ENCODE results near the gene TLE3. TPM values are rescaled to one million over a fixed set of nuclear protein-coding genes. Genes with fewer than 3 reads are reported as not detected.

TLE3 gene
- polyA plus RNA-seq, 1 donor (not counting 4 experiments of a cell fraction or from before 2014, with no cell fraction given) = 8.3 TPM

- Histone ChIP-seq H2AFZ (ENCODE audit: control insufficient read depth, low read length) (no peak overlapping the region), H3K9ac (ENCODE audit: control insufficient read depth, extremely low read depth, insufficient read depth, low read length) (no peak overlapping the region), H3K27me3 (ENCODE audit: control insufficient read depth, extremely low read depth, insufficient read depth, low read length) (no peaks in the 10 kb centered on the region), H3K9me1 (ENCODE audit: control insufficient read depth, extremely low read depth, insufficient read depth, low read length) (no peaks in the 10 kb centered on the region), H3K79me2 (ENCODE audit: control insufficient read depth, insufficient read depth, low read length) (no peaks in the 10 kb centered on the region), H3K4me2 (ENCODE audit: control insufficient read depth, extremely low read depth, insufficient read depth, low read depth, low read length) (no peak overlapping the region), H3K27ac (ENCODE audit: control insufficient read depth, insufficient read depth, low read length) (no peak overlapping the region), H4K20me1 (ENCODE audit: control insufficient read depth, extremely low read depth, insufficient read depth, low read length) (no peaks in the 10 kb centered on the region), H3K4me1 (ENCODE audit: control insufficient read depth, extremely low read depth, insufficient read depth, low read length) (no peaks in the 10 kb centered on the region), H3K4me3 (ENCODE audit: control insufficient read depth in 2 of 3, extremely low read depth in 1 of 3, insufficient read depth in 2 of 3, low read depth in 1 of 3, low read length in 3 of 3) (no peak overlapping the region), H3K9me3 (ENCODE audit: control insufficient read depth, low read depth, low read length) (no peaks in the 10 kb centered on the region), H3K36me3 (ENCODE audit: control insufficient read depth in 2 of 2, extremely low read depth in 1 of 2, insufficient read depth in 2 of 2, low read length in 2 of 2) (peaks cover 39 to 43% of the 10 kb centered on the region in 2 experiments)
- dilution Hi-C loops (cut with MboI; ENCODE audit: extremely low pct_ligation_motif_present, low sequenced_read_pairs) = no loop called here
- no peak for DNase-seq (ENCODE audit: low read depth, low spot score)
- no peak for FAIRE-seq
- no peak for TF ChIP-seq CTCF (optimal IDR thresholded peaks at IDR 0.05 in 1 of 3, IDR thresholded peaks at IDR 0.05 in 1 of 3, conservative IDR thresholded peaks at IDR 0.05 in 1 of 3; ENCODE audit: extremely low read depth in 1 of 3, insufficient read depth in 2 of 3, low read length in 3 of 3)
- TF ChIP-seq EZH2 (IDR thresholded peaks at IDR 0.05; ENCODE audit: low read length) = no peak
Measured at GRCh38 chr15:70050441-70050840, 47.3 kb downstream of the TLE3 start.

DNA sequence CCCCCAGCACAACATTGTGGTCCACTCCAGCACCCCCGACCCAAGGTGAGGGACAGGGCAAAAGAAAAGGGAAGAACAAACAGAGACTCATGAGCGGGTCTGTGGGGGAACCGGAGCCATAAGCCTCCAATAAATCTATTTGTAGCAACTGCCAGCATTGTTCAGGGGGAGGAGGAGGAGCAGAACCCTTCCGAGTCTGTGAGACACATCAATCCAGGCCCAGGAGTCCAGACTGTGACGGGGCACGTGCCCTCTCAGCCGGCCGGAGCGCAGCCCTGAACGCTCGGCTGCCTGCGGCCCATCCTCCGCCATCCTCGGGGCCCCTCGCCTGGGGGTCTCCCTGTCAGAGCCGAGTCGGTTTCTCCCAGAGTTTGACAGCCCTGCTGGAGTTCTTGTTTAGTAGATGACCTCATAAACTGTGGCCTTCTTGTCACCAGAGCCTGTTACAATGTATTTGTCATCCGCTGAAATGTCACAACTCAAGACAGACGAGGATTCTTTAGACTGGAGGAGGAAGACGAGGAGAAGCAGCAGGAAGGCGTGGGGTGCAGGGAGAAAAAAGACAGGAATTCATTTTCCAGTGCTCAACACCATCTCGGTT, 47.9 kb downstream of the TLE3 start:
- Histone ChIP-seq H3K79me2 (ENCODE audit: control insufficient read depth, insufficient read depth, low read length) (no peaks in the 10 kb centered on the region), H3K4me2 (ENCODE audit: control insufficient read depth, extremely low read depth, insufficient read depth, low read depth, low read length) (no peak overlapping the region), H2AFZ (ENCODE audit: control insufficient read depth, low read length) (no peak overlapping the region), H3K4me1 (ENCODE audit: control insufficient read depth, extremely low read depth, insufficient read depth, low read length) (no peaks in the 10 kb centered on the region), H3K27ac (ENCODE audit: control insufficient read depth, insufficient read depth, low read length) (no peak overlapping the region), H3K9me1 (ENCODE audit: control insufficient read depth, extremely low read depth, insufficient read depth, low read length) (no peaks in the 10 kb centered on the region), H3K9me3 (ENCODE audit: control insufficient read depth, low read depth, low read length) (no peaks in the 10 kb centered on the region), H3K4me3 (ENCODE audit: control insufficient read depth in 2 of 3, extremely low read depth in 1 of 3, insufficient read depth in 2 of 3, low read depth in 1 of 3, low read length in 3 of 3) (no peak overlapping the region), H4K20me1 (ENCODE audit: control insufficient read depth, extremely low read depth, insufficient read depth, low read length) (no peaks in the 10 kb centered on the region), H3K27me3 (ENCODE audit: control insufficient read depth, extremely low read depth, insufficient read depth, low read length) (no peaks in the 10 kb centered on the region), H3K9ac (ENCODE audit: control insufficient read depth, extremely low read depth, insufficient read depth, low read length) (no peak overlapping the region), H3K36me3 (ENCODE audit: control insufficient read depth in 2 of 2, extremely low read depth in 1 of 2, insufficient read depth in 2 of 2, low read length in 2 of 2) (peaks cover 34 to 38% of the 10 kb centered on the region in 2 experiments)
- FAIRE-seq (no peak), DNase-seq (ENCODE audit: low read depth, low spot score) (no peak)
- no peak for TF ChIP-seq CTCF (optimal IDR thresholded peaks at IDR 0.05 in 1 of 3, IDR thresholded peaks at IDR 0.05 in 1 of 3, conservative IDR thresholded peaks at IDR 0.05 in 1 of 3; ENCODE audit: extremely low read depth in 1 of 3, insufficient read depth in 2 of 3, low read length in 3 of 3)
- TF ChIP-seq EZH2 (IDR thresholded peaks at IDR 0.05; ENCODE audit: low read length) = no peak
- dilution Hi-C loops (cut with MboI; ENCODE audit: extremely low pct_ligation_motif_present, low sequenced_read_pairs) = no loop called here
